Measurements from ENCODE around the gene BSG.
"Not testable (repeated sequence)": the region's sequence is repeated elsewhere in the genome, so short reads cannot be mapped to it uniquely, and the experiment has no call there.

BSG gene

DNA sequence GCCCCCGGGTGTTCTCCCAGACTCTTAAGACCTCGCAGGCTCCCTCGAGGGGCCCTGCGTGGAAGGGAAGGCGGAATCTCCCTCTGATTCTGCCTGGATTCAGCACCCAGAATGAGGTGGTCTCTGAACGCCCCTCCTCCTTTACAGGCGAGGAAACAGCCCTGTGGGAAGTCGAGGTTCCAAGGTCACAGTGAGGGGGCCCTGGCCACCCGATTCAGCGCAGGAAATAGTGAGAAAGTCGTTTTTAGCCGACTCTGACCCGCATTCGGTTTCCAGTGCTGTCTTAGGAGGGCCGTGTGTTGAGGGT is 1.1 kb downstream of the BSG start:
- no peak for DNase-seq

DNA sequence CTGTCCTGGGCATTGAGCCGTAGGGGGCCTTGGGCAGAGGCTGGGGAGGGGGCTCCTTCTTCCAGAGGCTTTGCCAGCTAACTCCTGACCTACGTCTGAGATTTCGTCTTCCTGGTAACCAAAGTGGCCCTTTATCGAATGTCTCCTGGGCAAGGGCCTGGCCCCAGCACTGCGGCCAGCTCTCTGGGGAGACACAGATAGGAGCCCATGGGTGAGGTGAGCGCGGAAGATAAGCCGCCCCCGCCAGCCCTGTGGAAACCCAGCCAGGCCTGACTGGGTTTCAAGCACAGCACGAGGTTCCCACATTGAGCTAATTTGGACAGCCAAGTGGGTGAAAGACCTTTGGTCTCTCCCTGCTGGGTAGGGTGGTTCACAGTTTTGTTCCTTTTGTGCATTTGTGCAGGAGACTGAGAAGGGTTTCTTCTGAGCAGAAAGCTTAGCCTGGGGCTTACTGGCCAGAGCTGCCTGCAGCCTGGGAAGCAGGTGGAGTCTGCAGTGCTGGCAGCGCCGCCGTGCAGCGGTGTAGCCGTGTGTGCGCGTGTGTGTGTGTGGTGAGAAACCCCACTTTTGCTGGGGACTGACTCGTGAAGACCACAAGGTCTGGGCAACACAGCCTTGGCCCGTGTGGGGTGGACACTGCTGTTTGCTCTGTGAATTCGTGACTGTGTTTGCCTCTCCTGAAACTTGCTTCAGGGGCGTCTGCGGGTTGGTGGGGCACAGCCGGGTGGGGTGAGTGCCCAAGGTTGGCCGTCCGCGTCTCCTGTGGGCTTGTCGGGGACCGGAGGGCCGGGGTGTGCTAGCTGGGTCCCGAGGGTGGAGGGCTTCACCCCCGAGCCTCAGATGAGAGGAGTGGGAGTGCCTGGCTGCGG is 2.5 kb downstream of the BSG start:
- DNase-seq = no peak

DNA sequence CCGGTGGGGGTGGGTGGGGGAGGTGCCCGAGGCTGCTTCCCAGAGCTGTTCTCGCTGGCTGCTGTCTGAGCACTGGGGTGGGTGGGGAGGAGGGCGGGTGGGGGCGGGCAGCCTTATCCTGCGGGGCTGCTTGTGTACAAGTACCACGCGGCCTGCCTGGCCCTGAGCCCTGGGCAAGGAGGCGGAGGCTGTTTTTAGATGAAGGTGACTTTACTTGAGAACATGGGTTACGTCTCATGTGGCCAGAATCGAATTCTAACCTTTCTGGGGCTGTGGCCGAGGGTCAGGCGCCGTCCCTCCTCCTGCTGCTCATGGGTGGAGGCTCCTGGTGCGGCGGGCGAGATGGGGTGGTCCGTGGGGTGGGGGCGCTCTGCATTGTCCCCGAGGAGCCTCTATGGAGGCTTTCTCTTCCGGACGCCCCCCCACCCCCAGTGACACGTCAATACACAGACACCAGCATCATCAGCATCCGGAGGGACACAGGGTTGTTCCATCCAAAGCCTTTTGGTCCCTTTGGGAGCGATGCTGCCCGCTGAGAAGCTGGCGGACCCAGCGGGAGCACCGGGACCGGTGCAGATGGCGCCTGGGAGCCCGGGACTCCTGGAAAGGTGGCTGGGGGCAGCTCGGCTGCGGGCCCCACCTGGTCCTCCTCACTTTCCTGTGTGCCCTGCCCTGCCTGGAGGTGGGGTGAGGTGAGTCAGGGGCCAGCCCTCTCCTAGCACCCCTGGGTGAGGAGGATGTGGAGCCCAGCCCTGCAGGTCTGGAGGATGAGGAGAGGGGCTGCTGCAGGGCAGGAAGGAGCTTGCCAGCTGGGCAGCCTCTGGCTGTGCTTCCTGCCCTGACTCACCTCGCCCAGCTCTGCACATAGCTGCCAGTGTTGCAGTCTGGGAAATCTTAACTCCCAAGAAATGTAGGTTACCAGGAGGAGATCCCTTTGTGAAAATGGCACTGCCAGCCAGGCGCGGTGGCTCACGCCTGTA is 3.4 kb downstream of the BSG start:
- no peak for DNase-seq

DNA sequence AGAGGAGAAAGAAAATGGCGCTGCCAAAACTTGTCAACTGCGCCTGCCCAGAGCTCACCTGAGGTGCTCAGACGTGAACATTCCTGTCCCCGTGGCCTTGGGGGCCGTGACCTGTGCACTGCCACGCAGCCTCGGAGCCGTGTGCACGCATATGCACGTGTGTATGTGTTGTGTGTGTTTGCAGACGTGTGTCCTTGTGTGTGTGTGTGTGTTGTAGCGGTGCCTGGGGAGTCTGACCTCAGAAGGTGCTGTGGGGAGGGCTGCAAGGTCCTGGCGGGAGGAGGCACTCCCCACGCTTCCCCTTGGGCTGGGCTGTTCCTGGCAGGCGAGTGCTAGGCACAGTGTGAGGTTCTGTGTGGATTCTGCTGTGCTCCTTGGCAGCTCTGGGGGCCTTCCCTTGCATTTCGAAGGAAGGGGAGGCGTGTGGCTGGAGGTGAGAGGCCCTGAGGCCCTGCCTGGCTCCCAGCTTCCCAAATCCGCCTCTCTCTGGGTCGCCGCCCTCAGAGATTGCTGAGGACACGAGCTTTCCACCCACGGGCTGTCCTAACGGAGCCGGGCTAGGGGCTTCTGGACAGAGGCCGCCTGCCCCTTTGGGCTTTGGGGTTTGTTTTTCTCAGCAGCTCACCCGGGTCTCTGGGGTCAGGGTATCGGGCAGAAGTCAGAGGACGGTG is 4.5 kb downstream of the BSG start:
- no peak for DNase-seq

DNA sequence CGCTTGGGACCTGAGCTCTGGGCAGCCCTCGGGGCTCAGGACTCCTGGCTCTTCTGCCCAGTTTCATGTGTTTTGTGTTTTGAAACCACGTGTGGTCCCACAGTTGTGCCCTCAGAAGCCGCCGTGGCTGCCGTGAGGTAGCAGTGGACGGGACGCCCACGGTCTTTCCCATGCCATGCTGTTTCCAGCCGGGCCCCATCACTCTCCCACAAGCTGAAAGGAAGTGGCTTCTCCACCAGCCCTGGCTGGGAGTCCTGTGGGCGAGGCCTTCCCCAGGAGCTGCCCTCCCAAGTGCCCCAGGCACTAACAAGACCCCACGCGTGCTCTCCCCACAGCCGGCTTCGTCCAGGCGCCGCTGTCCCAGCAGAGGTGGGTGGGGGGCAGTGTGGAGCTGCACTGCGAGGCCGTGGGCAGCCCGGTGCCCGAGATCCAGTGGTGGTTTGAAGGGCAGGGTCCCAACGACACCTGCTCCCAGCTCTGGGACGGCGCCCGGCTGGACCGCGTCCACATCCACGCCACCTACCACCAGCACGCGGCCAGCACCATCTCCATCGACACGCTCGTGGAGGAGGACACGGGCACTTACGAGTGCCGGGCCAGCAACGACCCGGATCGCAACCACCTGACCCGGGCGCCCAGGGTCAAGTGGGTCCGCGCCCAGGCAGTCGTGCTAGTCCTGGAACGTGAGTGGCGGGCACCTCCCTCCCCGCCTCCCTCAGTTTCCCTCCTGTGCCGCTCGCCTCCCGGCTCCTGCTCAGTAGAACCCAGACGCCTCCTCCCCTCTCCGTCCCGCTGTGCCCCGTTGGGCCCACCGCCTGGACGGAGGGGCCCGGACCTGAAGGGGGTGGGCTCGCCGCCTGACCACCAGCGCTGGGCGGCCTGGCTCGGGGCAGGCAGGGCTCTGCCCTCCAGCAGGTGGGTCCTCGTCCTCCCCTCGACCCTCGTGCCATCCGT is 5.3 kb downstream of the BSG start:
- DNase-seq = no peak

DNA sequence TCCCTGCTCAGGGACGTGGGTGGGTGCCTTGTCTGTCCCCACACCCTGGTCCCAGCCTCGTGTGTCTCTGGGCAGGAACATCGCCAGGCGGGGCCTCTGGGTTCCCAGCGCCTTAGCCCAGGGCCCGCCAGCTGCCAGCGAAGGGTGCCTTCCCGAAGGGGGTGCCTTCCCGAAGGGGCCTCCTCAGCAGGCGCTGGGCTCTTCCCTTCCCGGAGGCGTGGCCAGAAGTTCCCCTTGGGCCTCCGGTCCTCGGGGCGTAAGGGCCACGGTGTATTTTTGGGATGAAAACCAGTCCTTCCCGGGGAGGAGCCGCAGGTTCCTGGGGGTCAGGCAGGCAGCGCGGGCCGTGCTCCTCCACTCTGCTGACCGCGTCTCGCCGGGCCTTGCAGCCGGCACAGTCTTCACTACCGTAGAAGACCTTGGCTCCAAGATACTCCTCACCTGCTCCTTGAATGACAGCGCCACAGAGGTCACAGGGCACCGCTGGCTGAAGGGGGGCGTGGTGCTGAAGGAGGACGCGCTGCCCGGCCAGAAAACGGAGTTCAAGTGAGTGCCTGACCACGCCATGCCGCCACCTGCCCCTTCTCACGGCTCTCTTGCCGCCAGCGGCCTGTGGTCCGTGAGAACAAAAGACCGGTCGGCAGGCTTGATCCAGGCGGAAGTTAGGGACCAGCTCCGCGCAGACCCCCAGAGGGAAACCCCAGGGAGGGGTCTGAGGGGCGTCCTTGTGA is 6.9 kb downstream of the BSG start:
- DNase-seq = no peak

DNA sequence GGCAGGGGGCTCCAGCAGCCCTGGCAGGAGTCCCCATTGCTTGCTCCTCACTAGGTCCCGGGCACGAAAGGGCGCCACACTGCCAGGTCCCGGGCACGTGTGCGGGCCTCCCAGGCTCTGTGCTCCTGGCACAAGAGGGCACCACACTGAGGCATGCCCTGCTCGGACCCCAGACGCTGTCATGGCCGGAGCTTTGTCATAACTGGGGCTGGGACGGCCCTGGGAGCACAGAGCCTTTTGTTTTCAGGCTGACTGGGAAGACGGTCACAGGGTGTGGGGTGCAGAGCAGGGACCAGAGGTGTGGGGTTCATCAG is 7.4 kb downstream of the BSG start:
- no peak for DNase-seq

DNA sequence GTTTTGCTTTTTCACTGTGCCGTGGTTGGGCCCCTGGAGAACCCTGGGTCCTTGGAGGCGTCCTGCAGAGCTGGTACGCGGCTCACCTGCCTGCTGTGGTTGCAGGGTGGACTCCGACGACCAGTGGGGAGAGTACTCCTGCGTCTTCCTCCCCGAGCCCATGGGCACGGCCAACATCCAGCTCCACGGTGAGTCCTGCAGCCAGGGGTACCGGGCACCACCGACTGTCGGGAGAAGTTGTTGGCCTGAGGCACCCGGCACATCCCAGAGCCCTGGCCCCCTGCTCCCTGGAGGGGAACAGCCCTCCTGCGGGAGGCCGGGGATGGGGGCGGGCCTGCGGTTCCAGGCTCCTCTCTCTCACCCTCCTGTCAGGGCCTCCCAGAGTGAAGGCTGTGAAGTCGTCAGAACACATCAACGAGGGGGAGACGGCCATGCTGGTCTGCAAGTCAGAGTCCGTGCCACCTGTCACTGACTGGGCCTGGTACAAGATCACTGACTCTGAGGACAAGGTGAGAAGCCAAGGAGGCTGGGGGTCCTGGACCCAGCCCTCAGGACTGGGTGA is 8.0 kb downstream of the BSG start:
- no peak for DNase-seq

DNA sequence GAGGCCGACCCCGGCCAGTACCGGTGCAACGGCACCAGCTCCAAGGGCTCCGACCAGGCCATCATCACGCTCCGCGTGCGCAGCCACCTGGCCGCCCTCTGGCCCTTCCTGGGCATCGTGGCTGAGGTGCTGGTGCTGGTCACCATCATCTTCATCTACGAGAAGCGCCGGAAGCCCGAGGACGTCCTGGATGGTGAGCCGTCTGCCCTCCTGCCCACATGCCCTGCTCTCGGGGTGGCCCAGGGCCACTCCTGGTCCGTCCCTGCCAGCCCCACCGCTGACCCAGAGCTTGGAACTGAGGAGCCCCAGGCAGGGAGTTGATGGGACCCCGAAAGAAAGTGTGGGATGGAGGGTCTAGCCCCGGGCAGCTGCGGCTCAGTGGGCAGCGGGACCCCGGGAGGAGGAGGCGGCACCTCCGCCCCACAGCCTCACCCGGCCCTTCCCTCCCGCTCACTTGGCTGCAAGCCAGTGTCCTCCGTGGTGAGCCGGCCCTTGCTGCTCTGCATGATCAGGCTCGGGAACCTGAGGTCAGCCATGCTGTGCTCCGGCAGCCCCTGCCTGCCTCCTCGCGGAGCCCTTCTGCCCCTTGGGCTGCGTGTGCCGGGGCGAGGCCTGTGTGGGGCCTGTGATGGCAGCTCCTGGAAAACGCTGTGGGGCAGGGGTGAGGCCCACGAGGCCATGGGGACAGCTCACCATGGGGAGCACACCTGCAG is 9.2 kb downstream of the BSG start:
- no peak for DNase-seq

DNA sequence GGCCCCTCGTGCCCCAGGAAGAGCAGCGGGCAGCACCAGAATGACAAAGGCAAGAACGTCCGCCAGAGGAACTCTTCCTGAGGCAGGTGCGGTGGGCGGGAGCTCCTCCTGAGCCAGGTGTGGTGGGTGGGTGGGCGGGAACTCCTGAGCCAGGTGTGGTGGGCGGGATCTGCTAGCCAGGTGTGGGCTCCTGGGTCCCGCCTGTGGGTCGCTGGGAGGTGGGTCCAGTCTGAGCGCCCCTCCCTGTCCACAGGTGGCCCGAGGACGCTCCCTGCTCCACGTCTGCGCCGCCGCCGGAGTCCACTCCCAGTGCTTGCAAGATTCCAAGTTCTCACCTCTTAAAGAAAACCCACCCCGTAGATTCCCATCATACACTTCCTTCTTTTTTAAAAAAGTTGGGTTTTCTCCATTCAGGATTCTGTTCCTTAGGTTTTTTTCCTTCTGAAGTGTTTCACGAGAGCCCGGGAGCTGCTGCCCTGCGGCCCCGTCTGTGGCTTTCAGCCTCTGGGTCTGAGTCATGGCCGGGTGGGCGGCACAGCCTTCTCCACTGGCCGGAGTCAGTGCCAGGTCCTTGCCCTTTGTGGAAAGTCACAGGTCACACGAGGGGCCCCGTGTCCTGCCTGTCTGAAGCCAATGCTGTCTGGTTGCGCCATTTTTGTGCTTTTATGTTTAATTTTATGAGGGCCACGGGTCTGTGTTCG is 10.3 kb downstream of the BSG start:
- no peak for DNase-seq

DNA sequence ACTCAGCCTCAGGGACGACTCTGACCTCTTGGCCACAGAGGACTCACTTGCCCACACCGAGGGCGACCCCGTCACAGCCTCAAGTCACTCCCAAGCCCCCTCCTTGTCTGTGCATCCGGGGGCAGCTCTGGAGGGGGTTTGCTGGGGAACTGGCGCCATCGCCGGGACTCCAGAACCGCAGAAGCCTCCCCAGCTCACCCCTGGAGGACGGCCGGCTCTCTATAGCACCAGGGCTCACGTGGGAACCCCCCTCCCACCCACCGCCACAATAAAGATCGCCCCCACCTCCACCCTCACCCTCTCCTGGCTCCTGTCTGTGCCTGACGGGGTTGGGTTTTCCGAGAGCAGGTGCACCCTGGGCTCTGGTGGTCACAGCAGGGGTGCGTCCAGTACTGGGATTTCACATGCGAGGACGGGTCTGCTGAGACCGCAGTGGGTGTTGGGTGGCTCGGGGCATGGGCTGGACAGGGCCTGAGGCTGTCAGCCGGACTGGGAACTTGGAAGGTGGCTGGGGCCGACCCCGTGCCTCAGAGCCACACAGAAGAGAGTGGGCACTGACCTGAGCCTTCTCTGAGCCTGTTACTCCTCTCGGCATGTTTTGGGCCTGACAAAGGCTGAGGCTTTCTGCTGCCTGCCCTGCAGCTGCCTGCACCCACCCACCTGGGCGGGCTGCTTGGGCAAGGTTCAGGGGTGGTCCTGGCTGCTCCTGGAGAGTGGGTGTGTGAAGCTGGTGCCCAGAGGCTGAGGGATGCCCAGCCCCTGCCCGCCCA is 11.0 kb downstream of the BSG start:
- no peak for DNase-seq

DNA sequence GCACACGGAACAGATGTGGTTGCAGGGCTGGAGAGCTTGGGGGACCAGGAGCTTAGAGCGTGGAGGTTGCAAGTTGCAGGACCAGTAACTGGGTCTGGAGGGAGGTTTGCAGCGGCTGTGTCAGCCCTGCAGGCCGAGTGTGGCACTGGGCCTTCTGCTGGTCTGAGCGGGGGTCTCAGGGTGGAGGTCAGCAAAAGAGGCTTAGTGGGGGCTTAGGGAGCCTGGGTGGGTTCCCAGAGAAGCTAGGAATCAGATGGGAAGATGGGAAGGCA is 11.5 kb downstream of the BSG start:
- DNase-seq = no peak

DNA sequence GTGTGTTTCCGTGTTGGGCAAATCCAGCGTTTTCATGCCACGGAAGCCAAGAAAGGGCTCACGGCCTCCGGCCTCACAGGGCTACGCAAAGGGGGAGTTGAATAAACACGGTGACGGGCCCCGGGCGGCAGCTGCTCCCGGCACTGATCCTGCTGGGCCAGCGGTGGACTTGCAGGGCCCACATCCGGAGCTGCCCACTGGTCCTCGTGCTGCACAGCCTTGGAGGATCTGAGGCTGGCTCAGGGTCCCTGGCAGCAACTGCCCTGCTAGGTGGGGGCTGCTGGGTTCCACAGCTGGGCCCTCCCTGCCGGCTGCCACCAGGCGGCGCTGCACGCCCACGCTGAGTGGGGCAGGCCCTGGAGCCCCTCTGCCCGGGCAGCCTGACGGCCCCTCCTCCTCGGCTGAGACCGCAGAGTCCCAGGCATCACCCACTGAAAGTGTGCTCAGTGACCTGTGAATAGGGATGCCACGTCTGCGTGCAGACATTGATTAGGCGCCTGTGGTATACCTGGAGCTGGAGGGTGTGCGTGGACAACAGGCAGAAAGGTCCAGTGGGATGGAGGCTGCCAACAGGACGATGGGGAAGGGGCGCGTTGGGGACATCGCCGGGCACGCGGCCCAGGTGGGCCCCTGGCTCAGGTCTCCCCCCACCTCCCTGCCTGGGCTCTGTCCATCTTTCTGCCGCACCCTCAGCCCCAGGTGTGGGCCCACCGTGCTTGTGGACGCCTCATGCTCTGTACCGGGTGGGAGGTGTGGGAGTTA is 12.0 kb downstream of the BSG start:
- peak; percentile 86 for DNase-seq

DNA sequence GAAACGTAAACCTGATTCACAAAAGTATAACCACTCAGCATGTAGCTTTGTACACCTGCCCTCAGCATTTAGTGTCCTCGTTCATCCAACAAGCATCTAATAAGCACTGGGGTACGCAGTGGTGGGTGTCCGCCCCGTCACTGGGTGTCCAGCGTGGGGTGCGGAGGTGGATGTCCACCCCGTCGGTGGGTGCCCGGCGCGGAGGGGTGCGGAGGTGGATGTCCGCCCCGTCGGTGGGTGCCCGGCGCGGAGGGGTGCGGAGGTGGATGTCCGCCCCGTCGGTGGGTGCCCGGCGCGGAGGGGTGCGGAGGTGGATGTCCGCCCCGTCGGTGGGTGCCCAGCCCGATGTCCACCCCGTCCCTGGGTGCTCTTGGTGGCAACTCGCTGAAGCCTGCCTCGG is 12.8 kb downstream of the BSG start:
- DNase-seq = not testable (repeated sequence)

DNA sequence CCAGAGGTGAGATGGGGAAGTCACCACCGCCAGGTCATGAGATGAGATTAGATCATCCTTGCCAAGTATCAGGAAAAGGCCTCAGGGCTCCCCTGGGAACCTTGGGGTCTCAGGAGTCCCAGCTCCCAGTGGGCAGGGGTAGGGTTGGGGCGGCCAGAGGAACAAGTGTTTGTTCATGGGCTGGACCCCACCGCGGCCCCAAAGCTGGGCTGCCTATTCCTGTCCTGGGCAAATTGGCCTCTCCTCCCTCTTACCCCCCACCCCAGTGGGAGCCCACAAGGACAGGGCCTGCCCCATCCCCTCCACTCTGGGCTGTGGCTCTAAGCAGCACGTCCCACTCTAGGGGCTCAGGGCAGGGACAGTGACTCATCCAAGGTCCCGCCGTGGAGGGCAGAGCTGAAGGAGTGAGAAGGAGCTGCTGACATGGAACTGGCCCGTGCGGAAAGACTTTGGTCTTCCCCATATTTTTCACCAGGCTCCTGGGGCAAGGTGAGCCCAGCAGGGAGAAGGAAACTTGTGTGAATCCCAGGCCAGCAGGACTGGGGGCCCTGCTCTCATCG is 13.2 kb downstream of the BSG start:
- DNase-seq = no peak

DNA sequence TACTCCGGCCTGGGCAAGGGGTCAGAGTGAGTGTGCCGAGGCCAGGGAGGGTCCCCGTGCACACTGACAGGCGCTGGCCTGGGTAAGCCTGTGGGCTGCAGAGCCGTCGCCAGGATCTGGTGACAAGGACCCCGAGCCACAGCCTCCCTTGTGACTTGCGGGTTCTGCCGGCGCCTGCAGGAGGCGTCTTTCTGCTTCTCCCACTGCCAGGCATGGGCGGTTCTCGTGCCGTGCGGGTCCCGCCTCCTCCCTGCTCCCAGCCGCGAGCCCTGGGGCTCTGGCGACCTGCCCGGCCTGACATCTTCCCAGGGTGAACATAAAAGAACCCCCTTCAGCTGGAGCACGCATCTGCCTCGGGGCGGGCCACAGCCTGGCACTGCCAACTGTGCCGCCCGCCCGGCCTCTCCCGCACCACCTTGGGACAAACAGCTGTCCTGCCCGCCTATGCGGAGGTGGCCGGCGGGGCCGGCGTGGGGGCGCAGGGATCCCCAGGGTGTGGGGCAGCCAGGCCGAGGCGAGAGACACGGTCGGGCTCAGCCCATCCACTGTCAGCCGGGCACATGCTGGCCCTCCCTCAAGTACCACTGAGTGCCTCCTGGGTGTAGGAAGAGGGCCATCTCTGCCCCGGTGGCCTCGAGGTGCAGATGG is 15.8 kb downstream of the BSG start:
- peak; percentile 83 for DNase-seq

DNA sequence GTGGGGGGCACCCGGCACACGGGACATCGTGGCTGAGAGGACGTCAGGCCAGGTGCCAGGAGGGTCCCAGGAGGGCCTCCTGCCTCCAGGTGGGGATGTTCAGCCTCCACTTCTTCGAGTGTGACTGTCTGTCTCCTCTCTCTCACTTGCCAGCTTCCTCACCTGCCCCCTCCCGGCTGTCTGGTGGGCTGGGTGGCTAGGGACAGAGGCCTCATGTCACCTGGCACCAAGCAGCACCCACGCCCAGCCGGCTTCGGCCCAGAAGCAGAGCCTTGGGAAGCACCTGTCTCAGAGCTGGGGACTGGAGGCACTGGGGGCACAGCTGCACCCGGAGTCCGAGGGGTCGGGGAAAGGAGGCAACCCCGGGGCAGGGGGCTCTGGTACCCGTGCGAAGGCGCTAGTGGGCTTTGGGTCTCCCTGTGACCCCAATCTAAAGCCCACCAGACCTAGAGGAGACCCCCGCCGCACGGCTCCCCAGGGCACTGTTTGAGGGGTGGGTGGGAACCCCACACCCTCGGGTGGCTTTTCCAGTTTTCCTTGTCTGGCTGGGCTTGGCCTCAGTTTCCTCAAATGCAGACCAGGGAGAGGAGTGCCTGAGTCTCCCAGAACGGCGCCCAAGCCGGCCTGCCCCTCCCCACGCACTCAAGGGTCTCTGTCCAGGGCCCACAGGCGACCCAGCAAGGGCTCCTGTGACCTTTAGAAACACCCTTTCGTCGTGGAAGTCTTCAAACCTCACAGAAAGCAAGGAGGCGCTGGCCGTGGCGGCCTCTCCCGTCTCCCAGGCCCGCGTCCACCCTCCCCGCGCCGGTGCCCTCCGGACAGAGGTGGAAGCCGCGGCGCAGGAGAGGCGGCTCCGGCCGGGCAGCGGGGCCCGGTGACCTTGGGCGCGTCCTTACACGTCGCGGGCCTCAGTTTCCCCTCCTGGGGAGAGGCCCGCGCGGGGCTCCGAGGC is 16.6 kb downstream of the BSG start:
- DNase-seq = no peak
